AG08395 (cell line): ENCODE results near the gene RNF19B.
"Not testable (repeated sequence)": the region's sequence is repeated elsewhere in the genome, so short reads cannot be mapped to it uniquely, and the experiment has no call there.

Experiments used
- DNase-seq: peaks from one replicate; pipeline ENCODE4 v3.0.0; 2012; ENCODE audit warnings: mixed read lengths, low spot score

The RNF19B gene

DNA sequence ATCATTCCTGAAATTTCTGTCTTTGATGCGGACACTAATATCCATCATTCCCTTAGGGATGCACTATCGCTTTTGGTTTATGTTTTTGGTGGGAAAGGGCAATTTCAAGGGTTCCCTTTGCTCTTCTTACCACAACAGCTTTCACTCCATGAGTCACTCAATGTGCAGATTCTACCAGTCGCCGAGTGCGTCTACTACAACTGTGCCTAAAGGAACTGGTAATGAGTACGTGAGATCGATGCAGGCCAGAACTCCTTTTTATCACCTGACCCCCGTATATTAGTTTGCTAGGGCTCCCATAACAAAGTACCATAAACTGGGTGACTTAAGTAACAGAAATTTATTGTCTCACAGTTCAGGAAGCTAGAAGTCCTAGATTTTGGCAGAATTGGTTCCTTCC lies 35.9 kb downstream of the RNF19B start:
- no peak for DNase-seq

DNA sequence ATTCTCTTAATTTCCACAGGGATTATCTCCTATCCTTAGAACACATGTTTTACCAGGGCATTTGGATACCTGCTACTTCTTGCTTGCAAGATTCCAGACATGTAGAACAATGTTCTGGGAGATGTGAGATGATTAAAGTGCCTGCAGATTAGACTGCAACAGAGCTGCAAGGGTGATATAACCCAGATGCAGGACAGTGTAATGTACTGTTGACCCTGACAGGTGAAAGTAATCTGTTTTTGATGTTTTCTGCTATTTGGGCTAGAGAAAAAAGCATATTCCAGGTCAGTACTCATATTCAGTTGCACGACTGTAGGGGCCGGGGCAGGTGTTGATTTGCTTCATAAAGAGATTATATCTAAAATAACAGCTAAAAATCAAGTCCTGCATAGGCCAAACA lies 36.3 kb downstream of the RNF19B start:
- DNase-seq: no peak

GRCh38 chr1:32927441-32927840 lies 37.2 kb downstream of the RNF19B start:
- DNase-seq: no peak

DNA sequence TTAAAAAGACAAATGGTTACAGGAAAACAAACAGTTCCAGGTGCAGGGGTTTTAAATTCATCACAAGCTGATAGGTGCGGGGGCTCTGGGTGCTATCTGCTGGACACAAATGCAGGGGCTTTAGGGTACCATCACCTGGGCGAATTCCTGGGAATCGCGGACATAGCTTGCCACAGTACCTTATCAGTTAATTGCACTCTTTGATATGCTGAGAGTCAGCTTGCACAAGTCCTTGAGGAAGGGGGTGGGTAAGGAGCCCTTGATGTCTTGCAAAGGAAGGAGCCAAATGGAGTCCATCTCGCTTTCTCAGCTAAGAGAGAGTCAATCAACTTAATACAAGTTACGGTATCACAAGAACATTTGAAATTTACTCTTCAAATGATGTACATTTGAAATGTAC lies 38.0 kb downstream of the RNF19B start:
- DNase-seq: no peak

- DNase-seq: peak; percentile 39
Measured at GRCh38 chr1:32925403-32926162, 39.0 kb downstream of the RNF19B start.

GRCh38 chr1:32924881-32925344 lies 39.7 kb downstream of the RNF19B start:
- DNase-seq: no peak

GRCh38 chr1:32920833-32921232 lies 43.8 kb downstream of the RNF19B start:
- DNase-seq: no peak

GRCh38 chr1:32919811-32920733 lies 44.5 kb downstream of the RNF19B start:
- DNase-seq: peak; percentile 50

GRCh38 chr1:32918179-32918578 lies 46.4 kb downstream of the RNF19B start:
- no peak for DNase-seq

DNA sequence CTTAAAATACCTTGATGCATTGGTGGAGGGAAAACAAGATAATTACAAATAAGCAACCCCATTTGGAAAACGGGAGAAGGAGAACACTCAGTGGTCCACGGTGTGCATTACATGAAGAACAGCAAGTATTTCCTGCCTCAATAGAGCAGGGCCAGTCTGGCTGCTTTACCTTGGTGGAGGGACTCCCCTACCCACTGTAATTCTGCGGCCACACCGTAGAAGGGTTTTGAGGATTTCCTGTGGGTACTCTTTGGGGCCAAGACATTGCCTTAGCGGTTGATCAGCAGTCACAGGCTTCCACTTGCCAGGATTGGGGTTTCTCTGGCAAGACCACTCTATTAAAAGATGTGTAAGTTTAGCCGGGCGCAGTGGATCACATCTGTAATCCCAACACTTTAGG lies 47.1 kb downstream of the RNF19B start:
- no peak for DNase-seq

DNA sequence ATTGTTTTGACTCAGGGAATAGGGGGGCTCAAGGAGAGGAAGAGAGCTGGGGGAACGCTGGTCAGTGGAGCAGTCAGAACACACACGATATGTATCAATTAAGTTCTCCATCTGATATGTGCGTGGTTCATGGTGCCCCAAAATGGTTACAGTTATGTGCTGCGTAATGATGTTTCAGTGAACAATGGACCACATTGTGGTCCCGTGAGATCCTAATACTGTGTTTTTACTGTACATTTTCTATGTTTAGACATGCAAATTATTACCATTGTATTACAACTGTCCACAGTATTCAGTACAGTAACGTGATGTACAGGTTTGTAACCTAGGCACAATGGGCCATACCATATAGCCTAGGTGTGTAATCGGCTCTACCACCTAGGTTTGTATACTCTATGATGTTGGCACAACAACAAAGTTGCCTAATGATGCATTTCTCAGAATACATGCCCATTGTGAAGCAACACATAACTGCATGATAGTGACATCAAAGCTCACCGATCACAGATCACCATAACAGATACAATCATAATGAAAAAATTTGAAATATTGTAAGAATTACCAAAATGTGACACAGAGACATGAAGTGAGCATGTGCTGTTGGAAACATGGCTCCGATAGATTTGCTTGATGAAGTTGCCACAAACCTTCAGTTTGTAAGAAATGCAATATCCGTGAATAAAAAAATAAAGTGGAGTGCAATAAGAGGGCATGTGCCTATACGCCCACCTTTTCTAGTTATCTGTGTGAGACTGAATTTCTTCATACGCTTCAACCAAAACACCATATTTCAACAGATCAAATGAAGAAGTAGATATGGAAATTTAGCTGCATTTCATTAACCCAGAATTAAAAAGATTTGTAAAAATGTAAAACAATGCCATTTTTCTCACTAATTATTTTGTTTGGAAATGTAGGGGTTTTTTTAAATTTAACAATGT lies 48.6 kb downstream of the RNF19B start:
- DNase-seq: no peak

DNA sequence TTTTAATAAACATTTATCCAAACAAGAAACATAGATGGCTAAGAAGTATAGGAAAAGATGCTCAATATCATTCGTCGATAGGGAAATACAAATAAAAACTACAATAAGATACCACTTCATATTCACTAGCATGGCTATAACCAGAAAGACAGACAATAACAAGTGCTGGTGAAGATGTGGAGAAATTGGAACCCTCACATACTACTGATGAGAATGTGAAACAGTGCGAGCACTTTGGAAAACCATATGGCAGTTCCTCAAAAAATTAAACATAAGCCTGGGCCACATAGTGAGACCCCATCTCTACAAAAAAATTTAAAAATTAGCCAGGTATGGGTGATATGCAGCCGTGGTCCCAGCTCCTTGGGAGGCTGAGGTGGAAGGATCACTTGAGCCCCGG lies 54.3 kb downstream of the RNF19B start:
- DNase-seq: no peak

GRCh38 chr1:32907435-32907834 lies 57.2 kb downstream of the RNF19B start:
- DNase-seq: peak; percentile 50

DNA sequence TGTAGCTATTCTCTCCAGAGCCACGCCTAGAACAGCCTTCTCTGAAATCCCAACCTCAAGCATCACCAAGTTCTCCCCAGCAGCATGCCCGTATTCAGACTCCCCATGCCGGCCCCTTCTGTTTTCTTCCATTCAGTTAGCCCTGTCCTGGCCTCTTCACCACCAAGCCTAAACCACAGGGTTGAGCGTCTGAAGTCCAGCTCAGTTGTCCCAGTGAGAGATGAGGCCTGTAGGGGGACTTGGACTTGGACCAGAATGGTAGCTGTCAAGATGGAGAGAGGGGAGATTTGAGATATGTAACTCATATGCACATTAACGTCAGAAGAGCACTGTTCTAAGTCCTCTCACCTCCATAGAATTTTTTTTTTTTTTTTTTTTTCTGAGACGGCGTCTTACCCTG lies 58.0 kb downstream of the RNF19B start:
- DNase-seq: no peak

GRCh38 chr1:32905588-32905987 lies 59.0 kb downstream of the RNF19B start:
- DNase-seq: not testable (repeated sequence)

- DNase-seq: no peak
Measured at GRCh38 chr1:32904797-32905196, 59.8 kb downstream of the RNF19B start.

GRCh38 chr1:32903991-32904785 lies 60.4 kb downstream of the RNF19B start:
- no peak for DNase-seq

DNA sequence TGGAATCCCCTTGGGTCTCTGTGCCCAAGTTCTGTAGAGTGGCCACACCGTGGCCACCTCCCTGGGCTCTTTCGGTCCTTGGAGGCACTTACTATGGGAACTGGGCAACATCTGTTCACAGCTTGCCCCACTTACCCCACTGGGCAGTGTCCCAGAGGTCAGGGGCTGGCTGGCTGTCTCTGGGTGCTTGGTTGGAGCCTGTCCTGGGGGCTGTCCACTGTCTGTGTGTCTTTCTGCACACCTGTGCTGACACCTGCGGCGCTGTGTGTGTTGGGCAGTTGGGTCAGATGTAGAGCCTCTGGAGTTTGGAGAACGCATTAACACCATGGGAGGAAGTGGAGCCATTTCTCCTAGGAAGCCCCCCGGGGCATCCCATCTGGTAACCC lies 62.1 kb downstream of the RNF19B start:
- DNase-seq: no peak

DNA sequence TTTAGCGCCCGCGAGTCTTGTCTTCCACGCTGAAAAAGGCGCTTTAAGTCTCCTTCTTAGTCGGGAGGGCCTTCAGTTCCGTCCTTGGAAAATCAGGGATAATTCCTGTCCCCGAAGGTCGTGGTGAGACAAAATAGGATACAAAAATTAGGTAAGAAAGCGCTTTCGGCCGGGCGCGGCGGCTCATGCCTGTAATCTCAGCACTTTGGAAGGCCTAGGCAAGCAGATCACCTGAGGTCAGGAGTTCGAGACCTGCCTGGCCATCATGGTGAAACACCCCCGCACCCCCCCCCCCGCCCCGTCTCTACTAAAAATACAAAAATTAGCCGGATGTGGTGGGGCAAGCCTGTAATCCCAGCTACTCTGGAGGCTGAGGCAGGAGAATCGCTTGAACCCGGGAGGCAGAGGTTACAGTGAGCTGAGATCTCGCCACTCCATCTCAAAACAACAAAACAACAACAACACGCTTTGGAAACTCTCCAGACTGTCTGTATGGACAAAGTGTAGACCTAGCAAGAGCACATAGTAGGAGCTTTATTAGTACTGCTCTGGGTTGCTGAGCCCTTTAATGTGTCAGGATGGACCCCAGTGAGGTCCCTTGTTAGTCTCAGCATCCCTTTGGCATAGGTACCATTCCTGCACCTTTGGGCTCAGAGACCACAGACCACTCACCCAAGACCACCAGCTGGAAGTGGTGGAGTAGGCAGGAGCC lies 62.6 kb downstream of the RNF19B start:
- DNase-seq: no peak
